Neural crest cell (in vitro differentiated cells): ENCODE measurements around the gene CCDC197. TPM values are rescaled to one million over a fixed set of nuclear protein-coding genes. Genes with fewer than 3 reads are reported as not detected.

Source experiments
- DNase-seq: peaks from one replicate; pipeline ENCODE4 v3.0.0; 2021; ENCODE audit warnings: low read depth, mixed read lengths, low spot score
- H3K27ac Mint-ChIP-seq: one replicate; pipeline ENCODE4 v1.8.0; 2021; ENCODE audit warnings: mild to moderate bottlenecking, mixed read lengths; ENCODE audit not compliant: unreplicated experiment
- H3K27me3 Mint-ChIP-seq: 2 replicates; pipeline ENCODE4 v1.8.0; 2021; ENCODE audit warnings: low read depth, mild to moderate bottlenecking, mixed read lengths
- H3K36me3 Mint-ChIP-seq: 2 replicates; pipeline ENCODE4 v1.8.0; 2021; ENCODE audit warnings: low read depth, mild to moderate bottlenecking, mixed read lengths
- H3K4me1 Mint-ChIP-seq: 2 replicates; pipeline ENCODE4 v1.8.0; 2021; ENCODE audit warnings: mixed read lengths
- H3K4me3 Mint-ChIP-seq: one replicate; pipeline ENCODE4 v1.8.0; 2021; ENCODE audit warnings: mild to moderate bottlenecking, mixed read lengths
- H3K9me3 Mint-ChIP-seq: 2 replicates; pipeline ENCODE4 v1.8.0; 2021; ENCODE audit warnings: mixed read lengths
- CTCF ChIP-seq: fragments of 200-600 bp; sonication (generic); conservative IDR thresholded peaks from 2 replicates; pipeline ENCODE4 v1.5.0; 2021; ENCODE audit warnings: antibody characterized with exemption, mild to moderate bottlenecking
- microRNA-seq: library from miRNA; unstranded; fragments of <30 nt; microRNA quantifications from one replicate; pipeline ENCODE4, GENCODE V29; 2020
- total RNA-seq: library from RNA; stranded (reverse); gene quantifications from 2 replicates; pipeline ENCODE4 v1.2.1, GENCODE V29; 2021

CCDC197 gene
- total RNA-seq, 1 donor from 2014 or later: not detected

DNA sequence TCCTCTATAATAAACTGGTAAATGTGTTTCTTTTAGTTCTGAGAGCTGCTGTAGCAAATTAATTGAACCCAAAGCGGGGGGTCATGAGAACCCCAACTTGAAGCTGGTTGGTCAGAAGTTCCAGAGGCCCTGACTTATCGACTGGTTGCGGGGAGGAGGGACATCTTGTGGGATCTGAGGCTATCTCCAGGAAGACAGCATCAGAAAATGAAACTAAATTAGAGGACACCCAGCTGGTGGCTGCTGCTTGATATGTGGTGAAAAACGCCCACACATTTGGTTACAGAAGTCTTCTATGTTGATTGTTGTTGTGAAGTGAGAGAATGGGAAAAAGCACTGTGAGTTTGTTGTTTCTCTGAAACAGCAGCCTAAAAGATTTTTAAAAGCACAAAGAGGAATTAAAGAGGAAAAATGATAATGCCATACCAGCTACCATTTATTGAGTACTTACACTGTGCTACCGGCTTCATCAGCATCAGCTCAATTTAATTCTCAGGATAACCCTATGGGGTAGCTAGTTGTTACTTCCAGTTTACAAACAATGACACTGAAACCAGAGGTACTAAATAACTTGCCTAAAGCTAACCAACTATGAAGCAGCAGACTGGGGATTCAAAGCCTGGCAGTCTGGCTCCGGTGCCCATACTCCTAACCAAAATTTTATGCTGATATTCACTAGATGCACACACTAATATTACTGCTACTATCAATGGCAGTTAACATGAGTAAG, 59.6 kb downstream of the CCDC197 start:
- Mint-ChIP-seq H3K27me3 (no peaks in the 10 kb centered on the region), H3K9me3 (no peaks in the 10 kb centered on the region), H3K4me1 (peaks cover 5% of the 10 kb centered on the region), H3K36me3 (peaks cover 37% of the 10 kb centered on the region), H3K4me3 (no peak overlapping the region), H3K27ac (peak overlapping the region; percentile 46)
- no peak for DNase-seq
- no peak for TF ChIP-seq CTCF

- Mint-ChIP-seq H3K4me1 (peaks cover 14% of the 10 kb centered on the region), H3K36me3 (peaks cover 32% of the 10 kb centered on the region), H3K9me3 (no peaks in the 10 kb centered on the region), H3K27me3 (no peaks in the 10 kb centered on the region), H3K27ac (peak overlapping the region; percentile 41), H3K4me3 (no peak overlapping the region)
- TF ChIP-seq CTCF: no peak
- DNase-seq: no peak
Measured at GRCh38 chr14:94058128-94058673, 61.1 kb downstream of the CCDC197 start.

Small RNA genes lying within 50 kb of the gene (microRNA-seq; reads per million reads assigned to microRNA genes)
- gene MIR4506: not detected

Other genes starting within 250 kb of the CCDC197 start
- 2.0 and 2.1 TPM in 2 replicates for gene PRIMA1, start 208.8 kb upstream of the CCDC197 start, total RNA-seq
- gene FAM181A, start 70.0 kb upstream of the CCDC197 start, total RNA-seq: 13.4 and 14.7 TPM in 2 replicates
- gene ASB2, start 20.7 kb upstream of the CCDC197 start, total RNA-seq: 3.0 and 3.5 TPM in 2 replicates
- 4.4 and 4.8 TPM in 2 replicates for gene OTUB2, start 29.0 kb downstream of the CCDC197 start, total RNA-seq
- 168 and 177 TPM in 2 replicates for gene DDX24, start 83.9 kb downstream of the CCDC197 start, total RNA-seq
- 36.3 and 39.7 TPM in 2 replicates for gene IFI27L1, start 84.0 kb downstream of the CCDC197 start, total RNA-seq
- gene IFI27, start 113.4 kb downstream of the CCDC197 start, total RNA-seq: 8.1 and 9.5 TPM in 2 replicates
- gene IFI27L2, start 132.3 kb downstream of the CCDC197 start, total RNA-seq: 25.3 and 30.4 TPM in 2 replicates
- 1.1 and 1.6 TPM in 2 replicates for gene PPP4R4, start 177.0 kb downstream of the CCDC197 start, total RNA-seq